HepG2 (cell line): ENCODE measurements around the gene OR1I1. TPM values are rescaled to one million over a fixed set of nuclear protein-coding genes. Genes with fewer than 3 reads are reported as not detected.

Source experiments
- ATAC-seq: fragments of 200-7000 bp; cut with Tn5 transposase; 3 replicates; pipeline ENCODE4 v1.9.1; 2020; ENCODE audit warnings: mild to moderate bottlenecking, moderate library complexity
- BruUV-seq: library from RNA; stranded (reverse); fragments of 400-500 nt; replicated peaks from 2 replicates; lab custom pipeline; 2021; lab: Mats Ljungman, UMichigan
- CTCF ChIA-PET: fragments of 300-600 bp; formaldehyde crosslinking; extraction: SDS; loops from one replicate; lab custom pipeline; 2021; ENCODE audit warnings: low total read pairs, inconsistent platforms, low intra/inter-chr PET ratio; lab: Yijun Ruan, JAX
- POLR2A ChIA-PET: fragments of 350-600 bp; sonication (Branson Sonifier 250); formaldehyde crosslinking; loops from one replicate; lab custom pipeline; 2020; ENCODE audit warnings: antibody characterized with exemption, inconsistent platforms; lab: Yijun Ruan, JAX
- DNase-seq: peaks from one replicate; pipeline ENCODE4 v3.0.0-alpha.2; 2015; ENCODE audit warnings: low spot score
- FAIRE-seq: peaks from 3 replicates; lab custom pipeline; 2011; peaks lifted over from hg19 to GRCh38; lab: Jason Lieb, UNC
- H2AFZ ChIP-seq: one replicate; pipeline ENCODE4 v1.6.1; 2011; ENCODE audit warnings: low read length, inconsistent platforms
- H3K27ac ChIP-seq: fragments of 300-600 bp; 3 replicates; pipeline ENCODE4 v1.8.0; 2011; ENCODE audit warnings: mixed run types, mild to moderate bottlenecking, mixed read lengths, low read length, inconsistent platforms; ENCODE audit not compliant: insufficient read depth; ENCODE audit errors: extremely low read length
- H3K27me3 ChIP-seq, 2 experiments: fragments of 200-600 bp in 1 of 2; 2 replicates in 1 of 2; 3 replicates in 1 of 2; pipeline versions ENCODE4 v1.6.0 to v1.8.0; 2011; ENCODE audit warnings: low read length in 2 of 2, mild to moderate bottlenecking in 2 of 2, moderate library complexity in 2 of 2, inconsistent platforms in 1 of 2; ENCODE audit not compliant: insufficient read depth in 2 of 2, control insufficient read depth in 1 of 2
- H3K36me3 ChIP-seq, 2 experiments: fragments of 200-600 bp in 1 of 2; replicated peaks in 1 of 2; 2 replicates in 1 of 2; 3 replicates in 1 of 2; pipeline versions ENCODE4 v1.5.1 to v1.8.0; 2011; ENCODE audit warnings: low read length in 2 of 2, inconsistent platforms in 1 of 2; ENCODE audit not compliant: insufficient read depth in 2 of 2, control insufficient read depth in 1 of 2
- H3K4me1 ChIP-seq: 2 replicates; pipeline ENCODE4 v1.5.1; 2012; ENCODE audit warnings: low read length, inconsistent platforms; ENCODE audit not compliant: insufficient read depth
- H3K4me2 ChIP-seq: 2 replicates; pipeline ENCODE4 v1.6.0; 2011; ENCODE audit warnings: low read depth, low read length, inconsistent platforms
- H3K4me3 ChIP-seq, 3 experiments: fragments of 200-600 bp in 1 of 3; sonication (generic), shearing (Covaris generic) in 1 of 3; replicated peaks in 1 of 3; 2 replicates each; pipeline ENCODE4 v1.5.1; 2011 to 2016; ENCODE audit warnings: low read length in 3 of 3, inconsistent platforms in 2 of 3, low read depth in 2 of 3, mild to moderate bottlenecking in 2 of 3, control low read depth in 1 of 3, mixed read lengths in 1 of 3; ENCODE audit not compliant: insufficient read depth in 1 of 3
- H3K79me2 ChIP-seq: one replicate; pipeline ENCODE4 v1.6.1; 2011; ENCODE audit warnings: low read length, inconsistent platforms; ENCODE audit not compliant: insufficient read depth
- H3K9ac ChIP-seq: 2 replicates; pipeline ENCODE4 v1.6.0; 2011; ENCODE audit warnings: mild to moderate bottlenecking, low read depth, low read length, inconsistent platforms; ENCODE audit not compliant: insufficient read depth
- H3K9me3 ChIP-seq: 2 replicates; pipeline ENCODE4 v1.5.1; 2012; ENCODE audit warnings: mild to moderate bottlenecking, low read length
- H4K20me1 ChIP-seq: 2 replicates; pipeline ENCODE4 v1.6.0; 2011; ENCODE audit warnings: inconsistent platforms, mild to moderate bottlenecking, low read length, moderate library complexity; ENCODE audit not compliant: insufficient read depth
- BHLHE40 ChIP-seq: IDR thresholded peaks from 2 replicates; pipeline ENCODE4 v1.6.1; 2011; ENCODE audit warnings: low read length, improper control_type of control experiment
- BORCS8-MEF2B ChIP-seq: sonication (generic); formaldehyde crosslinking; IDR thresholded peaks from 2 replicates; pipeline ENCODE4 v1.8.0; 2022; ENCODE audit warnings: mild to moderate bottlenecking, missing genetic modification reagents
- CEBPB ChIP-seq: IDR thresholded peaks from 2 replicates; pipeline ENCODE4 v1.6.1; 2011; ENCODE audit warnings: low read depth, low read length, improper control_type of control experiment, borderline replicate concordance
- CEBPG ChIP-seq: IDR thresholded peaks from 2 replicates; pipeline ENCODE4 v1.6.1; 2016
- POLR2AphosphoS5 ChIP-seq: IDR thresholded peaks from 2 replicates; pipeline ENCODE4 v1.6.1; 2012; ENCODE audit warnings: low read depth, low read length
- RXRA ChIP-seq: sonication (generic); formaldehyde crosslinking; IDR thresholded peaks from 2 replicates; pipeline ENCODE4 v1.5.1; 2020; ENCODE audit warnings: missing genetic modification reagents
- TOE1 ChIP-seq: sonication (generic); formaldehyde crosslinking; IDR thresholded peaks from 2 replicates; pipeline ENCODE4 v1.4.0; 2020; ENCODE audit warnings: mild to moderate bottlenecking, missing genetic modification reagents
- ZBTB38 ChIP-seq: sonication (generic); formaldehyde crosslinking; IDR thresholded peaks from 2 replicates; pipeline ENCODE4 v1.5.1; 2020; ENCODE audit warnings: mild to moderate bottlenecking, missing genetic modification reagents
- ZBTB7A ChIP-seq: sonication (generic); formaldehyde crosslinking; IDR thresholded peaks from 2 replicates; pipeline ENCODE4 v1.8.0; 2022; ENCODE audit warnings: mild to moderate bottlenecking, missing genetic modification reagents
- ZFP37 ChIP-seq: sonication (generic); formaldehyde crosslinking; IDR thresholded peaks from 2 replicates; pipeline ENCODE4 v1.4.0; 2020; ENCODE audit warnings: missing genetic modification reagents, borderline replicate concordance
- ZNF362 ChIP-seq: sonication (generic); formaldehyde crosslinking; IDR thresholded peaks from 2 replicates; pipeline ENCODE4 v1.4.0; 2020; ENCODE audit warnings: missing genetic modification reagents, mild to moderate bottlenecking, borderline replicate concordance
- ZNF367 ChIP-seq: sonication (generic); formaldehyde crosslinking; IDR thresholded peaks from 2 replicates; pipeline ENCODE4 v1.4.0; 2020; ENCODE audit warnings: missing genetic modification reagents, borderline replicate concordance
- ZNF460 ChIP-seq: sonication (generic); formaldehyde crosslinking; IDR thresholded peaks from 2 replicates; pipeline ENCODE4 v1.5.1; 2020; ENCODE audit warnings: missing genetic modification reagents, mild to moderate bottlenecking, borderline replicate concordance
- ZNF557 ChIP-seq: sonication (generic); formaldehyde crosslinking; IDR thresholded peaks from 2 replicates; pipeline ENCODE4 v1.4.0; 2020; ENCODE audit warnings: missing genetic modification reagents
- ZNF614 ChIP-seq: IDR thresholded peaks from 2 replicates; pipeline ENCODE4 v1.6.1; 2018; ENCODE audit warnings: missing biosample characterization, missing genetic modification reagents, inconsistent platforms, borderline replicate concordance
- WGBS: methylation state at CpG from one replicate; pipeline ENCODE4 v1.1.6; 2017; ENCODE audit warnings: low lambda C conversion rate; 5-methylcytosine and 5-hydroxymethylcytosine counted together
- in situ Hi-C: cut with HindIII; loops from 2 replicates; pipeline ENCODE4 v1.10.0; 2017; ENCODE audit warnings: low pct_unique_long_range_greater_than_20kb; ENCODE audit not compliant: extremely low pct_ligation_motif_present
- intact Hi-C: fragments of 100-400 bp; cut with micrococcal nuclease; formaldehyde crosslinking; loops from one replicate; pipeline ENCODE4 v1.10.0; 2022; ENCODE audit not compliant: unreplicated experiment
- polyA plus RNA-seq, 8 experiments: library from polyadenylated mRNA; depleted of rRNA in 3 of 8; stranded (reverse) in 7 of 8; unstranded in 1 of 8; fragments of >200 nt; fragmentation: Illumina TruSeq in 4 of 8; extraction: Trizol in 4 of 8; gene quantifications; 2 replicates each; pipeline versions ENCODE4 v1.2.1 to v1.2.3, GENCODE V29; 2011 to 2016; ENCODE audit warnings: low read depth in 4 of 8, missing spikeins in 1 of 8, mixed read lengths in 1 of 8; ENCODE audit not compliant: insufficient read depth in 1 of 8
- total RNA-seq, 5 experiments: library from RNA; depleted of rRNA; stranded (reverse); fragments of >200 nt; fragmentation: Illumina TruSeq; extraction: Trizol; gene quantifications; 2 replicates each; pipeline ENCODE4 v1.2.3, GENCODE V29; 2016; ENCODE audit warnings: low read depth in 1 of 5

Gene OR1I1
- total and polyA plus RNA-seq, 2 of the 13 experiments (the other 11 are each of a cell fraction or from before 2014, with no cell fraction given): not detected

GRCh38 chr19:15093001-15093400 is 11.0 kb downstream of the OR1I1 start:
- peaks cover 26% of the 10 kb centered on the region for H3K4me1 ChIP-seq
- TF ChIP-seq TOE1 (CRISPR knock-in tag): no peak
- no peak for TF ChIP-seq BHLHE40
- no peak for TF ChIP-seq ZNF367
- no peak for TF ChIP-seq BORCS8-MEF2B (CRISPR knock-in tag)
- TF ChIP-seq ZFP37 (CRISPR knock-in tag): no peak
- no peak for TF ChIP-seq RXRA (CRISPR knock-in tag)
- no peak for TF ChIP-seq ZBTB7A (CRISPR knock-in tag)
- no peak overlapping the region for H3K9ac ChIP-seq
- H4K20me1 ChIP-seq: no peaks in the 10 kb centered on the region
- no peak overlapping the region for H3K4me2 ChIP-seq
- POLR2A ChIA-PET: no interaction called here
- no peak for ATAC-seq
- H3K9me3 ChIP-seq: no peaks in the 10 kb centered on the region
- FAIRE-seq: no peak
- CTCF ChIA-PET: interaction anchor here (4.0 kb wide), 1 partner anchor 57 kb away, joined by 30 read pairs; no protein-coding TSS in a partner anchor
- H3K27ac ChIP-seq: no peak overlapping the region
- H3K79me2 ChIP-seq: no peaks in the 10 kb centered on the region
- in situ Hi-C loops (loop anchor here (25.0 kb wide), 1 partner anchor 469 kb away; no protein-coding TSS in a partner anchor), intact Hi-C loops (no loop called here)
- no TSS peak for BruUV-seq
- WGBS: 44% methylated on average over 2 of the region's 2 CpGs
- no peaks in the 10 kb centered on the region for H3K36me3 ChIP-seq
- H3K4me3 ChIP-seq: no peak overlapping the region
- peaks cover 0 to under 1% of the 10 kb centered on the region in 2 experiments; a peak in 1 of 5 replicates for H3K27me3 ChIP-seq
- no peak for DNase-seq
- no peak overlapping the region for H2AFZ ChIP-seq

GRCh38 chr19:15096223-15096622 is 14.2 kb downstream of the OR1I1 start:
- H3K27me3 ChIP-seq: no peaks in the 10 kb centered on the region; a peak in 1 of 5 replicates
- TF ChIP-seq CEBPG (CRISPR knock-in tag): peak; percentile 38; the same call in 1 of the 2 replicates
- no peak for TF ChIP-seq ZNF557 (CRISPR knock-in tag)
- peak; percentile 70 for TF ChIP-seq CEBPB
- TF ChIP-seq ZNF614 (CRISPR knock-in tag): no peak
- no peak for TF ChIP-seq ZBTB38
- TF ChIP-seq POLR2AphosphoS5: no peak
- peak; percentile 43; the same call in 1 of the 2 replicates for TF ChIP-seq ZNF362 (CRISPR knock-in tag)
- peak; percentile 68; the same call in 1 of the 2 replicates for TF ChIP-seq ZNF460 (CRISPR knock-in tag)
- FAIRE-seq (no peak), ATAC-seq (no peak), DNase-seq (no peak)
- H3K27ac ChIP-seq: no peak overlapping the region
- no peak overlapping the region for H3K9ac ChIP-seq
- no peak overlapping the region for H3K4me3 ChIP-seq
- intact Hi-C loops: no loop called here
- WGBS: 6% methylated on average over 3 of the region's 3 CpGs
- H3K4me1 ChIP-seq: peaks cover 35% of the 10 kb centered on the region
- in situ Hi-C loops: loop anchor here (5.0 to 25.0 kb wide), 2 partner anchors 56 to 466 kb away; no protein-coding TSS in a partner anchor
- H3K9me3 ChIP-seq: no peaks in the 10 kb centered on the region
- ChIA-PET POLR2A (no interaction called here), CTCF (no interaction called here)
- BruUV-seq: no TSS peak
- H3K4me2 ChIP-seq: no peak overlapping the region
- no peaks in the 10 kb centered on the region for H4K20me1 ChIP-seq
- no peaks in the 10 kb centered on the region for H3K79me2 ChIP-seq
- no peaks in the 10 kb centered on the region for H3K36me3 ChIP-seq
- no peak overlapping the region for H2AFZ ChIP-seq
